HEK293T (cell line): ENCODE data around the gene PMVK.

Experiments used
- CTCF ChIA-PET: fragments of 350-600 bp; formaldehyde crosslinking; extraction: SDS; loops from one replicate; lab custom pipeline; 2021; ENCODE audit warnings: antibody characterized with exemption, inconsistent platforms; lab: Yijun Ruan, JAX
- POLR2A ChIA-PET: fragments of 350-600 bp; formaldehyde crosslinking; extraction: SDS; loops from one replicate; lab custom pipeline; 2020; ENCODE audit warnings: antibody characterized with exemption, inconsistent platforms; lab: Yijun Ruan, JAX
- DNase-seq: peaks from one replicate; pipeline ENCODE4 v3.0.0; 2012; ENCODE audit warnings: mixed read lengths; ENCODE audit errors: extremely low spot score
- ARNT ChIP-seq: fragments of 450-650 bp; IDR thresholded peaks from 2 replicates; pipeline ENCODE4 v1.6.1; 2017; ENCODE audit warnings: mild to moderate bottlenecking
- BHLHE40 ChIP-seq: fragments of 450-650 bp; IDR thresholded peaks from 2 replicates; pipeline ENCODE4 v1.6.1; 2016; ENCODE audit warnings: mild to moderate bottlenecking, moderate library complexity, borderline replicate concordance
- CTBP1 ChIP-seq: fragments of 450-650 bp; IDR thresholded peaks from 2 replicates; pipeline ENCODE4 v1.6.1; 2016; ENCODE audit warnings: borderline replicate concordance
- ELF4 ChIP-seq: fragments of 450-650 bp; IDR thresholded peaks from 2 replicates; pipeline ENCODE4 v1.6.1; 2017; ENCODE audit warnings: antibody characterized with exemption
- FOXA1 ChIP-seq: fragments of 450-650 bp; IDR thresholded peaks from 2 replicates; pipeline ENCODE4 v1.6.1; 2016; ENCODE audit warnings: mild to moderate bottlenecking
- FOXK2 ChIP-seq: fragments of 450-650 bp; IDR thresholded peaks from 2 replicates; pipeline ENCODE4 v1.6.1; 2016; ENCODE audit warnings: mild to moderate bottlenecking
- FOXM1 ChIP-seq: fragments of 450-650 bp; IDR thresholded peaks from 2 replicates; pipeline ENCODE4 v1.6.1; 2017; ENCODE audit warnings: mild to moderate bottlenecking, borderline replicate concordance
- HDGF ChIP-seq: fragments of 450-650 bp; IDR thresholded peaks from 2 replicates; pipeline ENCODE4 v1.6.1; 2017; ENCODE audit warnings: antibody characterized with exemption, borderline replicate concordance
- L3MBTL2 ChIP-seq: fragments of 450-650 bp; conservative IDR thresholded peaks from 2 replicates; pipeline ENCODE4 v1.6.1; 2016; ENCODE audit warnings: mild to moderate bottlenecking
- NFRKB ChIP-seq: fragments of 450-650 bp; IDR thresholded peaks from 2 replicates; pipeline ENCODE4 v1.6.1; 2016; ENCODE audit warnings: mild to moderate bottlenecking, moderate library complexity
- PKNOX1 ChIP-seq: fragments of 450-650 bp; IDR thresholded peaks from 2 replicates; pipeline ENCODE4 v1.6.1; 2016
- SP1 ChIP-seq: fragments of 450-650 bp; IDR thresholded peaks from 2 replicates; pipeline ENCODE4 v1.6.1; 2017
- SUZ12 ChIP-seq: fragments of 450-650 bp; IDR thresholded peaks from 2 replicates; pipeline ENCODE4 v1.6.1; 2016; ENCODE audit warnings: mild to moderate bottlenecking
- TARDBP ChIP-seq: fragments of 450-650 bp; IDR thresholded peaks from 2 replicates; pipeline ENCODE4 v1.6.1; 2016
- ZNF384 ChIP-seq: fragments of 450-650 bp; IDR thresholded peaks from 2 replicates; pipeline ENCODE4 v1.6.1; 2016

PMVK gene

GRCh38 chr1:154881820-154882535 is 54.5 kb downstream of the PMVK start:
- DNase-seq: no peak
- TF ChIP-seq ARNT (no peak), FOXK2 (no peak), L3MBTL2 (no peak), ZNF384 (no peak), BHLHE40 (no peak), HDGF (no peak), SP1 (no peak), ELF4 (no peak)
- CTCF ChIA-PET: interaction anchor here (0.6 to 1.9 kb wide), 4 partner anchors 10 to 322 kb away, joined by 3 to 6 read pairs (median 4); no protein-coding TSS in a partner anchor
- POLR2A ChIA-PET: interaction anchor here (0.8 kb wide), 1 partner anchor 291 kb away, joined by 3 read pairs; the partner anchor contains the start of gene KRTCAP2

- TF ChIP-seq TARDBP (no peak), ELF4 (no peak), CTBP1 (no peak), BHLHE40 (no peak), NFRKB (no peak)
- CTCF ChIA-PET: interaction anchor here (0.7 to 0.8 kb wide), 2 partner anchors 321 to 604 kb away, joined by 3 read pairs; no protein-coding TSS in a partner anchor
- POLR2A ChIA-PET: no interaction called here
- no peak for DNase-seq
Measured at GRCh38 chr1:154880671-154881070, 55.8 kb downstream of the PMVK start.

- CTCF ChIA-PET: interaction anchor here (0.9 to 1.2 kb wide), 14 partner anchors 8 to 398 kb away, joined by 3 to 7 read pairs (median 4); partner anchors contain the start of genes KCNN3 and PMVK
- no peak for DNase-seq
- POLR2A ChIA-PET: interaction anchor here (0.9 to 1.0 kb wide), 2 partner anchors 9 to 320 kb away, joined by 3 read pairs; partner anchors contain the start of gene KCNN3
- TF ChIP-seq TARDBP: no peak
- TF ChIP-seq PKNOX1: no peak
- TF ChIP-seq NFRKB: no peak
- no peak for TF ChIP-seq FOXK2
- TF ChIP-seq ZNF384: no peak
- no peak for TF ChIP-seq SP1
- TF ChIP-seq CTBP1: no peak
- TF ChIP-seq ELF4: no peak
- TF ChIP-seq BHLHE40: no peak
Measured at GRCh38 chr1:154879038-154879421, 57.5 kb downstream of the PMVK start.

- POLR2A ChIA-PET: interaction anchor here (0.9 to 1.0 kb wide), 2 partner anchors 9 to 319 kb away, joined by 3 read pairs; partner anchors contain the start of gene KCNN3
- CTCF ChIA-PET: interaction anchor here (0.5 to 1.2 kb wide), 16 partner anchors 9 to 1753 kb away, joined by 3 to 8 read pairs (median 4); partner anchors contain the start of genes KCNN3 and PMVK
- no peak for TF ChIP-seq FOXM1
- no peak for TF ChIP-seq SP1
- no peak for TF ChIP-seq FOXK2
- TF ChIP-seq ARNT: no peak
- TF ChIP-seq NFRKB: no peak
- TF ChIP-seq ZNF384: no peak
- no peak for TF ChIP-seq PKNOX1
- TF ChIP-seq HDGF: peak; percentile 93; the same call in 1 of the 2 replicates
- peak; percentile 87 for DNase-seq
Measured at GRCh38 chr1:154878371-154879037, 58.0 kb downstream of the PMVK start.

GRCh38 chr1:154877370-154877974 is 59.0 kb downstream of the PMVK start:
- TF ChIP-seq ZNF384 (no peak), HDGF (no peak), ARNT (no peak), SUZ12 (no peak), NFRKB (no peak), FOXM1 (no peak), CTBP1 (no peak)
- ChIA-PET CTCF (no interaction called here), POLR2A (no interaction called here)
- no peak for DNase-seq

GRCh38 chr1:154876842-154877369 is 59.6 kb downstream of the PMVK start:
- TF ChIP-seq TARDBP: no peak
- no peak for TF ChIP-seq L3MBTL2
- TF ChIP-seq BHLHE40: no peak
- no peak for TF ChIP-seq FOXA1
- DNase-seq: no peak
- ChIA-PET POLR2A (no interaction called here), CTCF (no interaction called here)
